ENCODE results near the gene GAL3ST2.
"Not testable (repeated sequence)": the region's sequence is repeated elsewhere in the genome, so short reads cannot be mapped to it uniquely, and the experiment has no call there.

Gene GAL3ST2

GRCh38 chr2:241777170-241777685, 606 bp downstream of the GAL3ST2 start:
- Histone ChIP-seq H3K4me3 (ENCODE audit: low read length) (no peak overlapping the region), H3K27me3 (ENCODE audit: control insufficient read depth, low read length) (no peaks in the 10 kb centered on the region), H3K9me3 (ENCODE audit: control insufficient read depth, insufficient read depth, low read length) (peaks cover 7% of the 10 kb centered on the region), H3K4me2 (ENCODE audit: low read length) (no peak overlapping the region), H3K79me2 (ENCODE audit: control insufficient read depth, low read length) (no peaks in the 10 kb centered on the region), H3F3A (ENCODE audit: control insufficient read depth, insufficient read depth) (0 out of 2 replicates have a peak, but pooled peaks cover under 1% of the 10 kb centered on the region), H3K36me3 (ENCODE audit: control insufficient read depth, low read length) (no peaks in the 10 kb centered on the region), H3K27ac (ENCODE audit: low read depth, low read length) (no peak overlapping the region), H4K20me1 (ENCODE audit: control insufficient read depth, insufficient read depth, low read depth, low read length) (no peaks in the 10 kb centered on the region), H3K9me2 (replicated peaks; ENCODE audit: control insufficient read depth, low read length) (no peaks in the 10 kb centered on the region), H3K4me1 (ENCODE audit: control insufficient read depth, low read length) (no peaks in the 10 kb centered on the region; the same call in 1 of the 2 replicates)
- TF ChIP-seq CTCF (IDR thresholded peaks at IDR 0.05; ENCODE audit: low read depth, low read length, poor library complexity, severe bottlenecking) (no peak), EZH2phosphoT487 (IDR thresholded peaks at IDR 0.05; ENCODE audit: borderline replicate concordance, low read length) (no peak)

- no peak overlapping the region for H3K27ac ChIP-seq (ENCODE audit: low read depth, low read length)
Measured at GRCh38 chr2:241777686-241778627, 1.3 kb downstream of the GAL3ST2 start.

GRCh38 chr2:241780939-241781569, 4.4 kb downstream of the GAL3ST2 start:
- no peak overlapping the region for H3K4me3 ChIP-seq (ENCODE audit: low read length)
- TF ChIP-seq EZH2phosphoT487 (IDR thresholded peaks at IDR 0.05; ENCODE audit: borderline replicate concordance, low read length) (no peak), CTCF (IDR thresholded peaks at IDR 0.05; ENCODE audit: low read depth, low read length, poor library complexity, severe bottlenecking) (no peak)
- no peaks in the 10 kb centered on the region for H3K9me2 ChIP-seq (replicated peaks; ENCODE audit: control insufficient read depth, low read length)

More at GRCh38 chr2:241777686-241778627, 1.3 kb downstream of the GAL3ST2 start:
- Histone ChIP-seq H3F3A (ENCODE audit: control insufficient read depth, insufficient read depth) (no peaks in the 10 kb centered on the region), H3K27me3 (ENCODE audit: control insufficient read depth, low read length) (no peaks in the 10 kb centered on the region), H3K9me2 (replicated peaks; ENCODE audit: control insufficient read depth, low read length) (no peaks in the 10 kb centered on the region), H3K4me1 (ENCODE audit: control insufficient read depth, low read length) (no peaks in the 10 kb centered on the region), H3K36me3 (ENCODE audit: control insufficient read depth, low read length) (no peaks in the 10 kb centered on the region), H3K4me3 (ENCODE audit: low read length) (no peak overlapping the region), H4K20me1 (ENCODE audit: control insufficient read depth, insufficient read depth, low read depth, low read length) (no peaks in the 10 kb centered on the region), H3K9me3 (ENCODE audit: control insufficient read depth, insufficient read depth, low read length) (peaks cover 12% of the 10 kb centered on the region), H3K4me2 (ENCODE audit: low read length) (no peak overlapping the region), H3K79me2 (ENCODE audit: control insufficient read depth, low read length) (no peaks in the 10 kb centered on the region)
- TF ChIP-seq CTCF (IDR thresholded peaks at IDR 0.05; ENCODE audit: low read depth, low read length, poor library complexity, severe bottlenecking) (no peak), EZH2phosphoT487 (IDR thresholded peaks at IDR 0.05; ENCODE audit: borderline replicate concordance, low read length) (no peak)

GRCh38 chr2:241782053-241782452, 5.4 kb downstream of the GAL3ST2 start:
- H3K36me3 ChIP-seq (ENCODE audit: control insufficient read depth, low read length); H3K27me3 ChIP-seq (ENCODE audit: control insufficient read depth, low read length); H3F3A ChIP-seq (ENCODE audit: control insufficient read depth, insufficient read depth); H3K4me3 ChIP-seq (ENCODE audit: low read length); H3K4me1 ChIP-seq (ENCODE audit: control insufficient read depth, low read length); H3K4me2 ChIP-seq (ENCODE audit: low read length); H3K27ac ChIP-seq (ENCODE audit: low read depth, low read length); H3K9me2 ChIP-seq (replicated peaks; ENCODE audit: control insufficient read depth, low read length); H4K20me1 ChIP-seq (ENCODE audit: control insufficient read depth, insufficient read depth, low read depth, low read length); H3K79me2 ChIP-seq (ENCODE audit: control insufficient read depth, low read length): not testable (repeated sequence)
- peaks cover 14% of the 10 kb centered on the region for H3K9me3 ChIP-seq (ENCODE audit: control insufficient read depth, insufficient read depth, low read length)

More at GRCh38 chr2:241780939-241781569, 4.4 kb downstream of the GAL3ST2 start:
- H3K4me2 ChIP-seq (ENCODE audit: low read length) = no peak overlapping the region
- no peak overlapping the region for H3K27ac ChIP-seq (ENCODE audit: low read depth, low read length)
- H3F3A ChIP-seq (ENCODE audit: control insufficient read depth, insufficient read depth) = no peaks in the 10 kb centered on the region
- H3K79me2 ChIP-seq (ENCODE audit: control insufficient read depth, low read length) = no peaks in the 10 kb centered on the region
- H3K4me1 ChIP-seq (ENCODE audit: control insufficient read depth, low read length) = no peaks in the 10 kb centered on the region
- no peaks in the 10 kb centered on the region for H4K20me1 ChIP-seq (ENCODE audit: control insufficient read depth, insufficient read depth, low read depth, low read length)
- peaks cover 14% of the 10 kb centered on the region for H3K9me3 ChIP-seq (ENCODE audit: control insufficient read depth, insufficient read depth, low read length)
- H3K27me3 ChIP-seq (ENCODE audit: control insufficient read depth, low read length) = no peaks in the 10 kb centered on the region
- H3K36me3 ChIP-seq (ENCODE audit: control insufficient read depth, low read length) = no peaks in the 10 kb centered on the region

Measured in DOHH2 (cell line).